Measurements from ENCODE around the gene MAK. TPM values are rescaled to one million over a fixed set of nuclear protein-coding genes. Genes with fewer than 3 reads are reported as not detected.
"Not testable (repeated sequence)": the region's sequence is repeated elsewhere in the genome, so short reads cannot be mapped to it uniquely, and the experiment has no call there.

MAK gene
- total and polyA plus RNA-seq, 2 donors = 0.09 to 0.11 TPM

GRCh38 chr6:10749734-10750133 lies 88.6 kb downstream of the MAK start:
- Histone ChIP-seq H3K27ac (ENCODE audit: low read depth in 1 of 2, low read length in 1 of 2) (no peak overlapping the region), H3K36me3 (ENCODE audit: control insufficient read depth in 2 of 2, insufficient read depth in 2 of 2, low read length in 1 of 2) (peaks cover 40 to 41% of the 10 kb centered on the region in 2 donors), H3K27me3 (ENCODE audit: control insufficient read depth in 2 of 2, insufficient read depth in 1 of 2, low read length in 1 of 2) (no peaks in the 10 kb centered on the region), H3K9me3 (ENCODE audit: control insufficient read depth in 2 of 2, insufficient read depth in 1 of 2, low read length in 1 of 2) (no peaks in the 10 kb centered on the region), H3K4me1 (ENCODE audit: control insufficient read depth in 2 of 2, insufficient read depth in 2 of 2, low read length in 2 of 2) (peaks cover 22 to 27% of the 10 kb centered on the region in 2 donors), H3K4me3 (ENCODE audit: low read length in 2 of 2) (no peak overlapping the region)
- DNase-seq (ENCODE audit: low read depth in 6 of 9, low spot score in 9 of 9) = no peak
- WGBS = 97% methylated on average over 2 of the region's 2 CpGs

- peak; percentile 88 to 99 (median 97) for DNase-seq (ENCODE audit: low read depth in 6 of 9, low spot score in 9 of 9)
- peak within 1 kb of the TSS; percentile 81 to 89 for H3K27ac ChIP-seq (ENCODE audit: low read depth in 1 of 2, low read length in 1 of 2)
These were observed 90.9 kb downstream of the MAK start, which contains the start of gene TMEM14B for GRCh38 chr6:10747251-10747972. TSS of gene TMEM14B (plus strand) at chr6:10747805. CDS start at chr6:10749246, 1,441 bp downstream.

GRCh38 chr6:10746915-10747250 lies 91.5 kb downstream of the MAK start:
- Histone ChIP-seq H3K27ac (ENCODE audit: low read depth in 1 of 2, low read length in 1 of 2) (peak overlapping the region; percentile 69 to 80), H3K27me3 (ENCODE audit: control insufficient read depth in 2 of 2, insufficient read depth in 1 of 2, low read length in 1 of 2) (no peaks in the 10 kb centered on the region), H3K4me3 (ENCODE audit: low read length in 2 of 2) (peak overlapping the region; percentile 60 to 84), H3K9me3 (ENCODE audit: control insufficient read depth in 2 of 2, insufficient read depth in 1 of 2, low read length in 1 of 2) (no peaks in the 10 kb centered on the region), H3K36me3 (ENCODE audit: control insufficient read depth in 2 of 2, insufficient read depth in 2 of 2, low read length in 1 of 2) (peaks cover 18 to 20% of the 10 kb centered on the region in 2 donors), H3K4me1 (ENCODE audit: control insufficient read depth in 2 of 2, insufficient read depth in 2 of 2, low read length in 2 of 2) (peaks cover 22 to 27% of the 10 kb centered on the region in 2 donors)
- no peak for DNase-seq (ENCODE audit: low read depth in 6 of 9, low spot score in 9 of 9)
- WGBS = 51% methylated on average over 9 of the region's 9 CpGs

More at GRCh38 chr6:10747251-10747972, 90.9 kb downstream of the MAK start, which contains the start of gene TMEM14B:
- 2% methylated on average over 52 of the region's 52 CpGs for WGBS
- Histone ChIP-seq H3K4me1 (ENCODE audit: control insufficient read depth in 2 of 2, insufficient read depth in 2 of 2, low read length in 2 of 2) (peaks cover 22 to 27% of the 10 kb centered on the region in 2 donors), H3K36me3 (ENCODE audit: control insufficient read depth in 2 of 2, insufficient read depth in 2 of 2, low read length in 1 of 2) (peaks cover 19 to 20% of the 10 kb centered on the region in 2 donors), H3K27me3 (ENCODE audit: control insufficient read depth in 2 of 2, insufficient read depth in 1 of 2, low read length in 1 of 2) (no peaks in the 10 kb centered on the region), H3K4me3 (ENCODE audit: low read length in 2 of 2) (peak within 1 kb of the TSS; percentile 60 to 84), H3K9me3 (ENCODE audit: control insufficient read depth in 2 of 2, insufficient read depth in 1 of 2, low read length in 1 of 2) (no peaks in the 10 kb centered on the region)

- DNase-seq (ENCODE audit: low read depth in 6 of 9, low spot score in 9 of 9) = no peak
- Histone ChIP-seq H3K9me3 (ENCODE audit: control insufficient read depth in 2 of 2, insufficient read depth in 1 of 2, low read length in 1 of 2) (no peaks in the 10 kb centered on the region), H3K4me3 (ENCODE audit: low read length in 2 of 2) (no peak overlapping the region), H3K27ac (ENCODE audit: low read depth in 1 of 2, low read length in 1 of 2) (no peak overlapping the region), H3K27me3 (ENCODE audit: control insufficient read depth in 2 of 2, insufficient read depth in 1 of 2, low read length in 1 of 2) (no peaks in the 10 kb centered on the region), H3K4me1 (ENCODE audit: control insufficient read depth in 2 of 2, insufficient read depth in 2 of 2, low read length in 2 of 2) (peaks cover 22 to 27% of the 10 kb centered on the region in 2 donors), H3K36me3 (ENCODE audit: control insufficient read depth in 2 of 2, insufficient read depth in 2 of 2, low read length in 1 of 2) (peaks cover 8 to 10% of the 10 kb centered on the region in 2 donors)
- 96% methylated on average over 5 of the region's 5 CpGs for WGBS
These were observed 93.2 kb downstream of the MAK start for GRCh38 chr6:10745116-10745515.

- no peak for DNase-seq (ENCODE audit: low read depth in 6 of 9, low spot score in 9 of 9)
- Histone ChIP-seq H3K27ac (ENCODE audit: low read depth in 1 of 2, low read length in 1 of 2) (no peak overlapping the region), H3K4me1 (ENCODE audit: control insufficient read depth in 2 of 2, insufficient read depth in 2 of 2, low read length in 2 of 2) (peaks cover 14 to 15% of the 10 kb centered on the region in 2 donors), H3K27me3 (ENCODE audit: control insufficient read depth in 2 of 2, insufficient read depth in 1 of 2, low read length in 1 of 2) (no peaks in the 10 kb centered on the region), H3K4me3 (ENCODE audit: low read length in 2 of 2) (no peak overlapping the region), H3K36me3 (ENCODE audit: control insufficient read depth in 2 of 2, insufficient read depth in 2 of 2, low read length in 1 of 2) (peaks cover 0 to 3% of the 10 kb centered on the region in 2 donors), H3K9me3 (ENCODE audit: control insufficient read depth in 2 of 2, insufficient read depth in 1 of 2, low read length in 1 of 2) (no peaks in the 10 kb centered on the region)
- WGBS = 89% methylated on average over 6 of the region's 6 CpGs
These were observed 94.8 kb downstream of the MAK start for GRCh38 chr6:10743515-10743914.

GRCh38 chr6:10742251-10742650 lies 96.1 kb downstream of the MAK start:
- no peaks in the 10 kb centered on the region for H3K9me3 ChIP-seq (ENCODE audit: control insufficient read depth in 2 of 2, insufficient read depth in 1 of 2, low read length in 1 of 2)
- no peak overlapping the region for H3K27ac ChIP-seq (ENCODE audit: low read depth in 1 of 2, low read length in 1 of 2)
- H3K36me3 ChIP-seq (ENCODE audit: control insufficient read depth in 2 of 2, insufficient read depth in 2 of 2, low read length in 1 of 2) = peaks cover 0 to 3% of the 10 kb centered on the region in 2 donors
- H3K4me1 ChIP-seq (ENCODE audit: control insufficient read depth in 2 of 2, insufficient read depth in 2 of 2, low read length in 2 of 2) = peaks cover 9% of the 10 kb centered on the region in 2 donors
- DNase-seq (ENCODE audit: low read depth in 6 of 9, low spot score in 9 of 9) = no peak
- 98% methylated on average over 12 of the region's 12 CpGs for WGBS
- no peaks in the 10 kb centered on the region for H3K27me3 ChIP-seq (ENCODE audit: control insufficient read depth in 2 of 2, insufficient read depth in 1 of 2, low read length in 1 of 2)
- no peak overlapping the region for H3K4me3 ChIP-seq (ENCODE audit: low read length in 2 of 2)

- H3K27me3 ChIP-seq (ENCODE audit: control insufficient read depth in 2 of 2, insufficient read depth in 1 of 2, low read length in 1 of 2); H3K4me1 ChIP-seq (ENCODE audit: control insufficient read depth in 2 of 2, insufficient read depth in 2 of 2, low read length in 2 of 2); H3K4me3 ChIP-seq (ENCODE audit: low read length in 2 of 2); DNase-seq (ENCODE audit: low read depth in 6 of 9, low spot score in 9 of 9); H3K9me3 ChIP-seq (ENCODE audit: control insufficient read depth in 2 of 2, insufficient read depth in 1 of 2, low read length in 1 of 2); H3K36me3 ChIP-seq (ENCODE audit: control insufficient read depth in 2 of 2, insufficient read depth in 2 of 2, low read length in 1 of 2); H3K27ac ChIP-seq (ENCODE audit: low read depth in 1 of 2, low read length in 1 of 2): not testable (repeated sequence)
- 98% methylated on average over 4 of the region's 4 CpGs for WGBS
These were observed 96.7 kb downstream of the MAK start for GRCh38 chr6:10741643-10742042.

- Histone ChIP-seq H3K4me1 (ENCODE audit: control insufficient read depth in 2 of 2, insufficient read depth in 2 of 2, low read length in 2 of 2) (no peaks in the 10 kb centered on the region), H3K4me3 (ENCODE audit: low read length in 2 of 2) (no peak overlapping the region), H3K27me3 (ENCODE audit: control insufficient read depth in 2 of 2, insufficient read depth in 1 of 2, low read length in 1 of 2) (no peaks in the 10 kb centered on the region), H3K36me3 (ENCODE audit: control insufficient read depth in 2 of 2, insufficient read depth in 2 of 2, low read length in 1 of 2) (peaks cover 0 to 3% of the 10 kb centered on the region in 2 donors), H3K9me3 (ENCODE audit: control insufficient read depth in 2 of 2, insufficient read depth in 1 of 2, low read length in 1 of 2) (no peaks in the 10 kb centered on the region), H3K27ac (ENCODE audit: low read depth in 1 of 2, low read length in 1 of 2) (no peak overlapping the region)
- DNase-seq (ENCODE audit: low read depth in 6 of 9, low spot score in 9 of 9) = no peak
These were observed 98.3 kb downstream of the MAK start for GRCh38 chr6:10740061-10740460.

- Histone ChIP-seq H3K27ac (ENCODE audit: low read depth in 1 of 2, low read length in 1 of 2) (no peak overlapping the region), H3K9me3 (ENCODE audit: control insufficient read depth in 2 of 2, insufficient read depth in 1 of 2, low read length in 1 of 2) (no peaks in the 10 kb centered on the region), H3K27me3 (ENCODE audit: control insufficient read depth in 2 of 2, insufficient read depth in 1 of 2, low read length in 1 of 2) (no peaks in the 10 kb centered on the region), H3K4me3 (ENCODE audit: low read length in 2 of 2) (no peak overlapping the region), H3K36me3 (ENCODE audit: control insufficient read depth in 2 of 2, insufficient read depth in 2 of 2, low read length in 1 of 2) (peaks cover 0 to 2% of the 10 kb centered on the region in 2 donors), H3K4me1 (ENCODE audit: control insufficient read depth in 2 of 2, insufficient read depth in 2 of 2, low read length in 2 of 2) (peaks cover 0 to 5% of the 10 kb centered on the region in 2 donors)
- 94% methylated on average over 2 of the region's 2 CpGs for WGBS
- no peak for DNase-seq (ENCODE audit: low read depth in 6 of 9, low spot score in 9 of 9)
These were observed 101.6 kb downstream of the MAK start for GRCh38 chr6:10736731-10737130.
